ENCODE results near the gene TSPAN5. TPM values are rescaled to one million over a fixed set of nuclear protein-coding genes. Genes with fewer than 3 reads are reported as not detected.

TSPAN5 gene
- polyA plus RNA-seq, 1 donor (not counting 4 experiments of a cell fraction or from before 2014, with no cell fraction given) = 45.5 TPM

DNA sequence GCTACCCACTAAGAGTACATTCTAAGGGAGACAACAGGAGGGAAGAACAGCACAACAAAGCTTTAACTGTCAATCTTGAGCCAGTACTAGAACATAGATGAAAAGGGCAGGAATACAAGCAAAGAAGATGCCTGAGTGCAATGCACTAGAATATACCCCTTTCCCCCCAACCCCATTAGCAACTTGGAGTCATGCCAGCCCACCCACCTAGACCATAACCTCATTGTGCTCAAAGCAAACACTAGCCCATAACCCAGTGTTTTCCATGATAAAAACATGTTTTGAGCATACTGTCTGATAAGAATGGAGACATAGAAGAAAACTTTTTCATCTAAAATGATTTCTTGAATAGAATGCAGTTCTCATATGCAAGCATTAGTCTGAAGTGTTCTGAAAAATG, 214.0 kb downstream of the TSPAN5 start:
- Histone ChIP-seq H3K79me2 (ENCODE audit: control insufficient read depth, insufficient read depth, low read length) (no peaks in the 10 kb centered on the region), H3K4me1 (ENCODE audit: control insufficient read depth, extremely low read depth, insufficient read depth, low read length) (peaks cover 25% of the 10 kb centered on the region), H3K9ac (ENCODE audit: control insufficient read depth, extremely low read depth, insufficient read depth, low read length) (no peak overlapping the region), H2AFZ (ENCODE audit: control insufficient read depth, low read length) (no peak overlapping the region), H3K27ac (ENCODE audit: control insufficient read depth, insufficient read depth, low read length) (no peak overlapping the region), H3K4me3 (ENCODE audit: control insufficient read depth in 2 of 3, extremely low read depth in 1 of 3, insufficient read depth in 2 of 3, low read depth in 1 of 3, low read length in 3 of 3) (no peak overlapping the region), H3K9me3 (ENCODE audit: control insufficient read depth, low read depth, low read length) (no peaks in the 10 kb centered on the region), H3K4me2 (ENCODE audit: control insufficient read depth, extremely low read depth, insufficient read depth, low read depth, low read length) (no peak overlapping the region), H3K9me1 (ENCODE audit: control insufficient read depth, extremely low read depth, insufficient read depth, low read length) (no peaks in the 10 kb centered on the region), H4K20me1 (ENCODE audit: control insufficient read depth, extremely low read depth, insufficient read depth, low read length) (no peaks in the 10 kb centered on the region), H3K36me3 (ENCODE audit: control insufficient read depth in 2 of 2, extremely low read depth in 1 of 2, insufficient read depth in 2 of 2, low read length in 2 of 2) (peaks cover 3 to 9% of the 10 kb centered on the region in 2 experiments), H3K27me3 (ENCODE audit: control insufficient read depth, extremely low read depth, insufficient read depth, low read length) (no peaks in the 10 kb centered on the region)
- DNase-seq (ENCODE audit: low read depth, low spot score) (no peak), FAIRE-seq (no peak)
- no peak for TF ChIP-seq EZH2 (IDR thresholded peaks at IDR 0.05; ENCODE audit: low read length)
- TF ChIP-seq, protein P1, sequence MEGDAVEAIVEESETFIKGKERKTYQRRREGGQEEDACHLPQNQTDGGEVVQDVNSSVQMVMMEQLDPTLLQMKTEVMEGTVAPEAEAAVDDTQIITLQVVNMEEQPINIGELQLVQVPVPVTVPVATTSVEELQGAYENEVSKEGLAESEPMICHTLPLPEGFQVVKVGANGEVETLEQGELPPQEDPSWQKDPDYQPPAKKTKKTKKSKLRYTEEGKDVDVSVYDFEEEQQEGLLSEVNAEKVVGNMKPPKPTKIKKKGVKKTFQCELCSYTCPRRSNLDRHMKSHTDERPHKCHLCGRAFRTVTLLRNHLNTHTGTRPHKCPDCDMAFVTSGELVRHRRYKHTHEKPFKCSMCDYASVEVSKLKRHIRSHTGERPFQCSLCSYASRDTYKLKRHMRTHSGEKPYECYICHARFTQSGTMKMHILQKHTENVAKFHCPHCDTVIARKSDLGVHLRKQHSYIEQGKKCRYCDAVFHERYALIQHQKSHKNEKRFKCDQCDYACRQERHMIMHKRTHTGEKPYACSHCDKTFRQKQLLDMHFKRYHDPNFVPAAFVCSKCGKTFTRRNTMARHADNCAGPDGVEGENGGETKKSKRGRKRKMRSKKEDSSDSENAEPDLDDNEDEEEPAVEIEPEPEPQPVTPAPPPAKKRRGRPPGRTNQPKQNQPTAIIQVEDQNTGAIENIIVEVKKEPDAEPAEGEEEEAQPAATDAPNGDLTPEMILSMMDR (optimal IDR thresholded peaks at IDR 0.05 in 1 of 3, IDR thresholded peaks at IDR 0.05 in 1 of 3, conservative IDR thresholded peaks at IDR 0.05 in 1 of 3; ENCODE audit: extremely low read depth in 1 of 3, insufficient read depth in 2 of 3, low read length in 3 of 3) = no peak
- dilution Hi-C loops (cut with MboI; ENCODE audit: extremely low pct_ligation_motif_present, low sequenced_read_pairs) = no loop called here

DNA sequence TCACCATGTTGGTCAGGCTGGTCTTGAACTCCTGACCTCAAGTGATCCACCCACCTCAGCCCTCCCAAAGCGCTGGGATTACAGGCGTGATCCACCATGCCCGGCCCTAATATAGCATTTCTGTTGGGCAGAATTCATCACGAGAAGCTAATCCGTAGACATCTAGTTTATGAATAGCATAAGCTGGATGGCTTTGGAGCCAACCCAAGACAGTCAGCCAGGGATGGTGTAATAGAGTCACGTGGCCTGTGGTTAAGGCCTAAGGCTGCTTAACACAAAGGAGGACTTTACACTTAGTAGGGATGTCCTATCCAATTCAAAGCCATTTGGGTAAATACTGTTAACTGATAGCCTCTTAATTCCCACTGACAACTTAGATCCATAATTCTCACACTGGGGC, 223.6 kb downstream of the TSPAN5 start:
- no peak overlapping the region for H3K4me3 ChIP-seq (ENCODE audit: control insufficient read depth in 2 of 3, extremely low read depth in 1 of 3, insufficient read depth in 2 of 3, low read depth in 1 of 3, low read length in 3 of 3)
- no peaks in the 10 kb centered on the region for H3K27me3 ChIP-seq (ENCODE audit: control insufficient read depth, extremely low read depth, insufficient read depth, low read length)
- no peaks in the 10 kb centered on the region for H4K20me1 ChIP-seq (ENCODE audit: control insufficient read depth, extremely low read depth, insufficient read depth, low read length)
- H3K4me2 ChIP-seq (ENCODE audit: control insufficient read depth, extremely low read depth, insufficient read depth, low read depth, low read length) = no peak overlapping the region
- H3K4me1 ChIP-seq (ENCODE audit: control insufficient read depth, extremely low read depth, insufficient read depth, low read length) = peaks cover 25% of the 10 kb centered on the region
- TF ChIP-seq, protein P1 (optimal IDR thresholded peaks at IDR 0.05 in 1 of 3, IDR thresholded peaks at IDR 0.05 in 1 of 3, conservative IDR thresholded peaks at IDR 0.05 in 1 of 3; ENCODE audit: extremely low read depth in 1 of 3, insufficient read depth in 2 of 3, low read length in 3 of 3) = no peak
- TF ChIP-seq EZH2 (IDR thresholded peaks at IDR 0.05; ENCODE audit: low read length) = no peak
- no peak overlapping the region for H2AFZ ChIP-seq (ENCODE audit: control insufficient read depth, low read length)
- no peak overlapping the region for H3K27ac ChIP-seq (ENCODE audit: control insufficient read depth, insufficient read depth, low read length)
- dilution Hi-C loops (cut with MboI; ENCODE audit: extremely low pct_ligation_motif_present, low sequenced_read_pairs) = no loop called here
- H3K79me2 ChIP-seq (ENCODE audit: control insufficient read depth, insufficient read depth, low read length) = no peaks in the 10 kb centered on the region
- H3K9ac ChIP-seq (ENCODE audit: control insufficient read depth, extremely low read depth, insufficient read depth, low read length) = no peak overlapping the region
- no peaks in the 10 kb centered on the region for H3K9me3 ChIP-seq (ENCODE audit: control insufficient read depth, low read depth, low read length)
- peaks cover 3 to 7% of the 10 kb centered on the region in 2 experiments for H3K36me3 ChIP-seq (ENCODE audit: control insufficient read depth in 2 of 2, extremely low read depth in 1 of 2, insufficient read depth in 2 of 2, low read length in 2 of 2)
- no peak for FAIRE-seq
- no peak for DNase-seq (ENCODE audit: low read depth, low spot score)
- no peaks in the 10 kb centered on the region for H3K9me1 ChIP-seq (ENCODE audit: control insufficient read depth, extremely low read depth, insufficient read depth, low read length)
